GM23338 (cell line): ENCODE data around the gene HDAC6. TPM values are rescaled to one million over a fixed set of nuclear protein-coding genes. Genes with fewer than 3 reads are reported as not detected.

Experiments used
- ATAC-seq: fragments of 200-7000 bp; cut with Tn5 transposase; 3 replicates; pipeline ENCODE4 v1.9.1; 2020
- DNase-seq: peaks from one replicate; pipeline ENCODE4 v3.0.0-alpha.2; 2015; ENCODE audit warnings: low spot score
- H2AFZ ChIP-seq: fragments of 200-600 bp; sonication (generic); 2 replicates; pipeline ENCODE4 v1.8.0; 2016; ENCODE audit warnings: antibody characterized with exemption, mild to moderate bottlenecking, moderate library complexity
- H3F3A ChIP-seq: fragments of 200-600 bp; sonication (generic); replicated peaks from 2 replicates; pipeline ENCODE4 v1.8.0; 2017; ENCODE audit warnings: antibody characterized with exemption, mixed run types, low read depth
- H3K27ac ChIP-seq: fragments of 200-600 bp; sonication (generic); 2 replicates; pipeline ENCODE4 v1.6.1; 2016; ENCODE audit warnings: low read depth
- H3K27me3 ChIP-seq: fragments of 200-600 bp; sonication (generic); 2 replicates; pipeline ENCODE4 v1.8.0; 2016; ENCODE audit warnings: mild to moderate bottlenecking, mixed run types, moderate library complexity; ENCODE audit not compliant: insufficient read depth
- H3K36me3 ChIP-seq: fragments of 200-600 bp; sonication (generic); 2 replicates; pipeline ENCODE4 v1.8.0; 2016; ENCODE audit warnings: mild to moderate bottlenecking; ENCODE audit not compliant: insufficient read depth
- H3K4me1 ChIP-seq: fragments of 200-600 bp; sonication (generic); 2 replicates; pipeline ENCODE4 v1.8.0; 2016; ENCODE audit warnings: mild to moderate bottlenecking, moderate library complexity; ENCODE audit not compliant: insufficient read depth
- H3K4me2 ChIP-seq: fragments of 200-600 bp; sonication (generic); 2 replicates; pipeline ENCODE4 v1.7.1; 2017; ENCODE audit warnings: mixed run types
- H3K4me3 ChIP-seq: fragments of 200-600 bp; sonication (generic); 2 replicates; pipeline ENCODE4 v1.6.1; 2016; ENCODE audit warnings: mixed run types
- H3K79me2 ChIP-seq: fragments of 200-600 bp; sonication (generic); replicated peaks from 2 replicates; pipeline ENCODE4 v1.8.0; 2017; ENCODE audit warnings: mild to moderate bottlenecking; ENCODE audit not compliant: insufficient read depth
- H3K9me2 ChIP-seq: fragments of 200-600 bp; sonication (generic); 2 replicates; pipeline ENCODE4 v1.8.0; 2017; ENCODE audit not compliant: insufficient read depth
- H4K20me1 ChIP-seq: fragments of 200-600 bp; sonication (generic); replicated peaks from 2 replicates; pipeline ENCODE4 v1.8.0; 2017; ENCODE audit warnings: mild to moderate bottlenecking; ENCODE audit not compliant: insufficient read depth
- H3K27ac Mint-ChIP-seq: 2 replicates; pipeline ENCODE4 v1.8.0; 2020; ENCODE audit warnings: inconsistent platforms, mild to moderate bottlenecking, moderate library complexity, mixed read lengths
- H3K27me3 Mint-ChIP-seq: 3 replicates; pipeline ENCODE4 v1.8.0; 2022; ENCODE audit warnings: low read depth, mild to moderate bottlenecking, moderate library complexity, mixed read lengths, inconsistent platforms; ENCODE audit not compliant: insufficient read depth, poor library complexity
- H3K36me3 Mint-ChIP-seq: 3 replicates; pipeline ENCODE4 v1.8.0; 2021; ENCODE audit warnings: low read depth, mild to moderate bottlenecking, inconsistent platforms, moderate library complexity, mixed read lengths
- H3K4me1 Mint-ChIP-seq: 3 replicates; pipeline ENCODE4 v1.8.0; 2020; ENCODE audit warnings: mild to moderate bottlenecking, inconsistent platforms, mixed read lengths
- H3K4me3 Mint-ChIP-seq: 3 replicates; pipeline ENCODE4 v1.8.0; 2021; ENCODE audit warnings: moderate library complexity, mild to moderate bottlenecking, inconsistent platforms, mixed read lengths
- H3K9me3 Mint-ChIP-seq: 3 replicates; pipeline ENCODE4 v1.8.0; 2020; ENCODE audit warnings: moderate library complexity, mild to moderate bottlenecking, inconsistent platforms, mixed read lengths
- CREB1 ChIP-seq: fragments of 250-450 bp; sonication (Bioruptor Pico); IDR thresholded peaks from 2 replicates; pipeline ENCODE4 v1.5.0; 2020; ENCODE audit warnings: low read depth, mild to moderate bottlenecking, moderate library complexity
- CTCF ChIP-seq, 2 experiments: fragments of 200-600 bp in 1 of 2; sonication (generic) in 1 of 2; conservative IDR thresholded peaks; 2 replicates each; pipeline versions ENCODE4 v1.5.1 to v1.6.1; 2016 to 2017; ENCODE audit warnings: antibody characterized with exemption in 2 of 2, low read depth in 2 of 2, mild to moderate bottlenecking in 2 of 2, moderate library complexity in 1 of 2
- ETS1 ChIP-seq: IDR thresholded peaks from 2 replicates; pipeline ENCODE4 v1.6.1; 2016; ENCODE audit warnings: antibody characterized with exemption
- EZH2 ChIP-seq: fragments of 200-600 bp; sonication (generic); IDR thresholded peaks from one replicate; pipeline ENCODE4 v1.8.0; 2017; ENCODE audit warnings: antibody characterized with exemption, mild to moderate bottlenecking, low read depth; ENCODE audit not compliant: unreplicated experiment
- EZH2phosphoT487 ChIP-seq: fragments of 200-600 bp; sonication (generic); IDR thresholded peaks from one replicate; pipeline ENCODE4 v1.8.1; 2018; ENCODE audit warnings: antibody characterized with exemption; ENCODE audit not compliant: unreplicated experiment
- JUNB ChIP-seq: IDR thresholded peaks from one replicate; pipeline ENCODE4 v1.6.1; 2016; ENCODE audit warnings: antibody characterized with exemption; ENCODE audit not compliant: unreplicated experiment
- NANOG ChIP-seq: IDR thresholded peaks from 2 replicates; pipeline ENCODE4 v1.6.1; 2016; ENCODE audit warnings: antibody characterized with exemption, borderline replicate concordance
- POLR2AphosphoS5 ChIP-seq: IDR thresholded peaks from 2 replicates; pipeline ENCODE4 v1.6.1; 2016; ENCODE audit warnings: antibody characterized with exemption, low read depth
- REST ChIP-seq: IDR thresholded peaks from one replicate; pipeline ENCODE4 v1.6.1; 2018; ENCODE audit warnings: antibody characterized with exemption; ENCODE audit not compliant: unreplicated experiment
- STAT1 ChIP-seq: IDR thresholded peaks from one replicate; pipeline ENCODE4 v1.6.1; 2016; ENCODE audit warnings: antibody characterized with exemption; ENCODE audit not compliant: unreplicated experiment
- ZNF114 ChIP-seq: fragments of 250-450 bp; sonication (Bioruptor Pico); IDR thresholded peaks from 2 replicates; pipeline ENCODE4 v1.5.0; 2020; ENCODE audit warnings: mild to moderate bottlenecking, moderate library complexity
- ZNF331 ChIP-seq: fragments of 250-450 bp; sonication (Bioruptor Pico); IDR thresholded peaks from 2 replicates; pipeline ENCODE4 v1.5.0; 2020; ENCODE audit warnings: low read depth, mild to moderate bottlenecking, moderate library complexity
- ZNF462 ChIP-seq: fragments of 250-450 bp; sonication (Bioruptor Pico); IDR thresholded peaks from 2 replicates; pipeline ENCODE4 v1.5.0; 2020; ENCODE audit warnings: mild to moderate bottlenecking, moderate library complexity
- polyA plus RNA-seq: library from polyadenylated mRNA; unstranded; fragments of >200 nt; fragmentation: Nextera tagmentation; extraction: Ambion mirVana; gene quantifications from 2 replicates; pipeline ENCODE4 v1.2.1, GENCODE V29; 2016
- total RNA-seq: library from RNA; depleted of rRNA; stranded (reverse); fragments of >200 nt; shearing (Covaris generic); gene quantifications from 2 replicates; pipeline ENCODE4 v1.2.3, GENCODE V29; 2014

The HDAC6 gene
- total and polyA plus RNA-seq, 2 experiments from 2014 or later = 33.0 to 49.8 TPM

- no peaks in the 10 kb centered on the region for H3K27me3 ChIP-seq
- DNase-seq = no peak
Observed at GRCh38 chrX:48769230-48769629, 32.6 kb upstream of the HDAC6 start.

More at GRCh38 chrX:48769230-48769629, 32.6 kb upstream of the HDAC6 start:
- no peak overlapping the region for H3K4me3 Mint-ChIP-seq
- no peak for ATAC-seq
- H2AFZ ChIP-seq = no peak overlapping the region
- no peak overlapping the region for H3K4me3 ChIP-seq
- no peaks in the 10 kb centered on the region for H3K36me3 ChIP-seq
- no peaks in the 10 kb centered on the region for H3K4me1 ChIP-seq
- H3K9me2 ChIP-seq = no peaks in the 10 kb centered on the region
- peaks cover 1% of the 10 kb centered on the region for H3K27me3 Mint-ChIP-seq
- no peaks in the 10 kb centered on the region for H4K20me1 ChIP-seq
- H3K27ac Mint-ChIP-seq = no peak overlapping the region
- no peaks in the 10 kb centered on the region for H3F3A ChIP-seq
- H3K4me1 Mint-ChIP-seq = no peaks in the 10 kb centered on the region
- no peak overlapping the region for H3K27ac ChIP-seq
- TF ChIP-seq CTCF (conservative IDR thresholded peaks at IDR 0.05; ENCODE audit: low read depth in 2 of 2) = no peak
- no peak for TF ChIP-seq STAT1
- TF ChIP-seq REST = no peak
- TF ChIP-seq CREB1 (CRISPR knock-in tag) = no peak
- TF ChIP-seq ZNF114 = no peak
- TF ChIP-seq EZH2 = no peak
- TF ChIP-seq JUNB = no peak
- no peak for TF ChIP-seq ETS1
- TF ChIP-seq ZNF462 (CRISPR knock-in tag) = no peak
- TF ChIP-seq ZNF331 (CRISPR knock-in tag) = no peak
- no peak for TF ChIP-seq POLR2AphosphoS5
- TF ChIP-seq EZH2phosphoT487 = no peak
- no peak for TF ChIP-seq NANOG
- H3K79me2 ChIP-seq = no peaks in the 10 kb centered on the region
- H3K9me3 Mint-ChIP-seq = no peaks in the 10 kb centered on the region
- no peak overlapping the region for H3K4me2 ChIP-seq
- H3K36me3 Mint-ChIP-seq = no peaks in the 10 kb centered on the region
